Brain microvascular endothelial cell (primary cell): Measurements from ENCODE around the gene SRM.

ENCODE experiments used
- DNase-seq: peaks from one replicate; pipeline ENCODE4 v3.0.0-alpha.2; 2020
- H3K27ac ChIP-seq: fragments of 250-450 bp; sonication (Bioruptor Pico); 2 replicates; pipeline ENCODE4 v1.5.1; 2020; ENCODE audit warnings: mild to moderate bottlenecking, moderate library complexity
- H3K27me3 ChIP-seq: fragments of 250-450 bp; sonication (Bioruptor Pico); replicated peaks from 2 replicates; pipeline ENCODE4 v1.5.1; 2020; ENCODE audit warnings: mild to moderate bottlenecking
- H3K36me3 ChIP-seq: fragments of 250-450 bp; sonication (Bioruptor Pico); replicated peaks from 2 replicates; pipeline ENCODE4 v1.5.1; 2020; ENCODE audit warnings: mild to moderate bottlenecking
- H3K4me3 ChIP-seq: 2 replicates; pipeline ENCODE4 v1.5.1; 2011; ENCODE audit warnings: low read depth, mild to moderate bottlenecking, control low read depth, low read length, moderate library complexity
- CTCF ChIP-seq: IDR thresholded peaks from 2 replicates; pipeline ENCODE4 v1.5.1; 2011; ENCODE audit warnings: low read depth, mild to moderate bottlenecking, moderate library complexity, low read length, control low read depth, inconsistent platforms; ENCODE audit errors: missing control alignments
- in situ Hi-C: cut with HindIII; loops from 2 replicates; pipeline ENCODE4 v1.10.0; 2017; ENCODE audit warnings: low sequenced_read_pairs, low pct_ligation_motif_present

SRM gene

GRCh38 chr1:11072216-11072917 is 12.5 kb upstream of the SRM start:
- Histone ChIP-seq H3K4me3 (no peak overlapping the region), H3K36me3 (peaks cover 91% of the 10 kb centered on the region), H3K27me3 (no peaks in the 10 kb centered on the region), H3K27ac (no peak overlapping the region)
- no peak for DNase-seq
- no peak for TF ChIP-seq CTCF
- in situ Hi-C loops: no loop called here

DNA sequence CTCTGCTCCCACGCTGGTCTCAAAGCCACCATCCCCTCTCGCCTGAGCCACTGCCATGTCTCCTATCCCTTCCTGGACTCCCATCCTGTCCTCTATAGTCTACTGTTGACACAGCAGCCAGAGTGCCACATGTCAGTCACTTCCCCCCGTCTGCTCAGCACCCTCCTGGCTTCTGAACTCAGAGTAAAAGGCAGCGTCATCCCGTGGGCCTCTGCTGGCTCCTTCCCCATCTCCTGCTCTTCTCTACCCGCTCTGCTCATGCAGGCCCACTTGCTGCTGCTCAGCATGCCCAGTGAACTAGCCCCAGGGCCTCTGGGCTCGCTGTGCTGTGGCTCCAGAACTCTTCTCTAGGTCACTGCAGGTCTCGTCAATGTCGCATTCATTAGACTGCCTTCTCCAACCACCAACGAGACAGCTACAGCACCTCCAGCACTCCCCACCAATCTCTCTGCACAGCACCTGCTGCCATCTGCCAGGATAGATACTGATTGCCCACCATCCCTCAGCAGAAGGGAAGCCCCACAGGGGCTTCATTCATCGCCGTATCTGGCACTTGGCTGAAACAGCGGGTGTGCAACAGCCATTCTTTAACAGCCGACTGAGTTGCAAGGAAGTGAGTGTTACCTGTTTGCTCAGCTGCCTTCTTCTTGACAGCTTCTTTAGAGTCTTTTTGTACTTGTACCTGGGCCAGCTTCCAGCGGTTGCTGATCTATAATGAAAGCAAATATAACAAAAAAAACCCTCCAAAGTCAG is 11.8 kb upstream of the SRM start:
- DNase-seq: no peak
- in situ Hi-C loops: no loop called here

GRCh38 chr1:11070876-11071275 is 11.1 kb upstream of the SRM start:
- H3K27ac ChIP-seq: no peak overlapping the region
- no peaks in the 10 kb centered on the region for H3K27me3 ChIP-seq
- in situ Hi-C loops: no loop called here
- no peak for TF ChIP-seq CTCF
- H3K36me3 ChIP-seq: peaks cover 84% of the 10 kb centered on the region
- DNase-seq: no peak
- H3K4me3 ChIP-seq: no peak overlapping the region

More for the DNA sequence above, 11.8 kb upstream of the SRM start:
- TF ChIP-seq CTCF: no peak
- H3K27ac ChIP-seq: no peak overlapping the region
- peaks cover 88% of the 10 kb centered on the region for H3K36me3 ChIP-seq
- no peaks in the 10 kb centered on the region for H3K27me3 ChIP-seq
- no peak overlapping the region for H3K4me3 ChIP-seq

GRCh38 chr1:11068600-11069473 is 9.0 kb upstream of the SRM start:
- Histone ChIP-seq H3K27me3 (no peaks in the 10 kb centered on the region), H3K36me3 (peaks cover 71% of the 10 kb centered on the region), H3K4me3 (no peak overlapping the region), H3K27ac (no peak overlapping the region)
- DNase-seq: no peak
- no peak for TF ChIP-seq CTCF
- in situ Hi-C loops: no loop called here

GRCh38 chr1:11067716-11068599 is 8.1 kb upstream of the SRM start:
- in situ Hi-C loops: no loop called here

More at GRCh38 chr1:11067716-11068599, 8.1 kb upstream of the SRM start:
- no peak overlapping the region for H3K4me3 ChIP-seq
- no peak for TF ChIP-seq CTCF
- H3K27me3 ChIP-seq: no peaks in the 10 kb centered on the region
- H3K27ac ChIP-seq: no peak overlapping the region
- DNase-seq: no peak
- peaks cover 70% of the 10 kb centered on the region for H3K36me3 ChIP-seq
